CD4-positive, alpha-beta T cell (primary cell): ENCODE results near the gene B4GALT4. TPM values are rescaled to one million over a fixed set of nuclear protein-coding genes. Genes with fewer than 3 reads are reported as not detected.

ENCODE experiments used
- ATAC-seq: fragments of 200-7000 bp; cut with Tn5 transposase; one replicate; pipeline ENCODE4 v1.10.0; 2022; ENCODE audit warnings: mild to moderate bottlenecking; ENCODE audit not compliant: poor library complexity
- CTCF ChIA-PET: fragments of 350-600 bp; sonication (Branson Sonifier 250); formaldehyde crosslinking; loops from one replicate; lab custom pipeline; 2021; ENCODE audit warnings: antibody characterized with exemption, inconsistent platforms; lab: Charles Lee
- POLR2A ChIA-PET: fragments of 350-600 bp; sonication (Branson Sonifier 250); formaldehyde crosslinking; loops from one replicate; lab custom pipeline; 2021; ENCODE audit warnings: antibody characterized with exemption, inconsistent platforms; lab: Charles Lee
- DNase-seq, 14 experiments: peaks; one replicate each; pipeline ENCODE4 v3.0.0-alpha.2; 2013 to 2020; ENCODE audit warnings: mixed read lengths in 2 of 14
- H3K27ac ChIP-seq, 2 donors: one replicate each; pipeline versions ENCODE4 v1.5.1 to v1.7.0; 2013; ENCODE audit warnings: low read length in 2 of 2, low read depth in 1 of 2, mild to moderate bottlenecking in 1 of 2
- H3K27me3 ChIP-seq, 2 experiments: 1 replicate in 1 of 2; 2 replicates in 1 of 2; pipeline versions ENCODE4 v1.6.1 to v1.7.0; 2013; ENCODE audit warnings: low read length in 2 of 2, control low read depth in 1 of 2, mild to moderate bottlenecking in 1 of 2, moderate library complexity in 1 of 2; ENCODE audit not compliant: insufficient read depth in 2 of 2, control insufficient read depth in 1 of 2
- H3K36me3 ChIP-seq: one replicate; pipeline ENCODE4 v1.6.1; 2013; ENCODE audit warnings: low read length, control low read depth; ENCODE audit not compliant: insufficient read depth
- H3K4me1 ChIP-seq: one replicate; pipeline ENCODE4 v1.6.1; 2013; ENCODE audit warnings: low read length, control low read depth; ENCODE audit not compliant: insufficient read depth
- H3K4me3 ChIP-seq: one replicate; pipeline ENCODE4 v1.5.1; 2013; ENCODE audit warnings: mild to moderate bottlenecking, low read length, moderate library complexity
- H3K9me3 ChIP-seq, 2 experiments: 1 replicate in 1 of 2; 2 replicates in 1 of 2; pipeline versions ENCODE4 v1.6.1 to v1.7.0; 2013; ENCODE audit warnings: low read length in 2 of 2, mild to moderate bottlenecking in 2 of 2, control low read depth in 1 of 2, moderate library complexity in 1 of 2; ENCODE audit not compliant: control insufficient read depth in 1 of 2, insufficient read depth in 1 of 2
- H3K27ac Mint-ChIP-seq: one replicate; pipeline ENCODE4 v1.8.0; 2020; ENCODE audit warnings: mixed read lengths
- H3K27me3 Mint-ChIP-seq: one replicate; pipeline ENCODE4 v1.8.0; 2021; ENCODE audit warnings: mixed read lengths
- H3K36me3 Mint-ChIP-seq: one replicate; pipeline ENCODE4 v1.8.0; 2021; ENCODE audit warnings: low read depth, mixed read lengths
- H3K4me1 Mint-ChIP-seq: one replicate; pipeline ENCODE4 v1.8.0; 2021; ENCODE audit warnings: low read depth, mixed read lengths
- H3K4me3 Mint-ChIP-seq: one replicate; pipeline ENCODE4 v1.8.0; 2020; ENCODE audit warnings: mild to moderate bottlenecking, mixed read lengths
- H3K9me3 Mint-ChIP-seq: one replicate; pipeline ENCODE4 v1.8.0; 2020; ENCODE audit warnings: mixed read lengths
- CTCF ChIP-seq: fragments of 200-600 bp; IDR thresholded peaks from one replicate; pipeline ENCODE4 v1.8.0; 2022; ENCODE audit warnings: antibody characterized with exemption, mild to moderate bottlenecking
- intact Hi-C, 2 experiments: fragments of 100-400 bp; cut with DNase I in 1 of 2; cut with micrococcal nuclease in 1 of 2; formaldehyde crosslinking; loops; one replicate each; pipeline versions ENCODE4 v1.15.1 to v1.9.0; 2023 to 2025; cut with DNase I, micrococcal nuclease
- total RNA-seq, 174 experiments: library from RNA in 2 of 174; stranded (reverse) in 2 of 174; gene quantifications; one replicate each; pipeline ENCODE4 v1.2.3 and lab custom pipeline; 2021 to 2026

B4GALT4 gene
- total RNA-seq, 2 experiments from 2014 or later = 26.2 to 29.5 TPM

- Mint-ChIP-seq H3K4me3 (peak overlapping the region; percentile 68), H3K9me3 (no peaks in the 10 kb centered on the region), H3K27me3 (no peaks in the 10 kb centered on the region), H3K27ac (peak overlapping the region; percentile 83), H3K36me3 (peaks cover 70% of the 10 kb centered on the region), H3K4me1 (peaks cover 90% of the 10 kb centered on the region)
- Histone ChIP-seq H3K27me3 (no peaks in the 10 kb centered on the region), H3K4me1 (peaks cover 46% of the 10 kb centered on the region), H3K27ac (peak overlapping the region; percentile 19 to 38), H3K36me3 (peaks cover 67% of the 10 kb centered on the region), H3K4me3 (no peak overlapping the region), H3K9me3 (no peaks in the 10 kb centered on the region)
- ATAC-seq (no peak), DNase-seq (no peak)
- ChIA-PET POLR2A (interaction anchor here (1.6 kb wide), 1 partner anchor 15 kb away, joined by 7 read pairs; no protein-coding TSS in a partner anchor), CTCF (no interaction called here)
- intact Hi-C loops = loop anchor here in 1 of 2 experiments (5.0 kb wide), 1 partner anchor 32 kb away; no protein-coding TSS in a partner anchor
- TF ChIP-seq CTCF = no peak
Measured at GRCh38 chr3:119234610-119235009, 6.1 kb downstream of the B4GALT4 start.

- H3K4me1 Mint-ChIP-seq = peaks cover 92% of the 10 kb centered on the region
- no peak for ATAC-seq
- Histone ChIP-seq H3K36me3 (peaks cover 91% of the 10 kb centered on the region), H3K4me1 (peaks cover 25% of the 10 kb centered on the region), H3K9me3 (no peaks in the 10 kb centered on the region), H3K27me3 (no peaks in the 10 kb centered on the region), H3K4me3 (no peak overlapping the region), H3K27ac (no peak overlapping the region)
- no peaks in the 10 kb centered on the region for H3K27me3 Mint-ChIP-seq
- intact Hi-C loops = no loop called here
- CTCF ChIA-PET = interaction anchor here (1.0 kb wide), 1 partner anchor 10 kb away, joined by 4 read pairs; the partner anchor contains the start of gene B4GALT4
- POLR2A ChIA-PET = interaction anchor here (1.0 kb wide), 1 partner anchor 63 kb away, joined by 3 read pairs; the partner anchor contains the start of gene ARHGAP31
- no peak overlapping the region for H3K4me3 Mint-ChIP-seq
- H3K9me3 Mint-ChIP-seq = no peaks in the 10 kb centered on the region
- DNase-seq = no peak
- H3K27ac Mint-ChIP-seq = no peak overlapping the region
- peaks cover 96% of the 10 kb centered on the region for H3K36me3 Mint-ChIP-seq
- TF ChIP-seq CTCF = no peak
Measured at GRCh38 chr3:119230745-119231144, 9.9 kb downstream of the B4GALT4 start.

DNA sequence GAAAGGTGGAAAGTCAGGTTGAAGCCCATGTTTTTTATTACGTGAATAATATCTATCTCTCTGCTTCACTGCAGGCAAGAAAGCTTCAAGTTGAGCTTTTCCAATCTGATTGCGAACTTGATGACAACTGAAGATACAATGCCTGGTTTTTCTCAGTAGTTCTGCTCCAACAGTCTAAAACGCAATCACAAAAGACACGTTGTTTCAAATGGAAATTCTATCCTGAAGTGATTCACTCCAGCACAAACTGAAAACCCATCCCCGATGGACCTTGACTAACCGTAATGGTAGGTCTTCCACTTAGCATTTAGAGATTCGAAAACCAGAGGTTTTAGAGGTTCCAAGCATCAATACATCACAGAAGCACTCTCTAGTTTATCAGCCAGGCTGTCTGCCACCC lies 10.6 kb downstream of the B4GALT4 start:
- H3K27ac ChIP-seq = no peak overlapping the region
- Mint-ChIP-seq H3K27me3 (no peaks in the 10 kb centered on the region), H3K4me3 (no peak overlapping the region), H3K9me3 (no peaks in the 10 kb centered on the region), H3K36me3 (peaks cover 89% of the 10 kb centered on the region), H3K4me1 (peaks cover 88% of the 10 kb centered on the region), H3K27ac (no peak overlapping the region)
- intact Hi-C loops = no loop called here
- H3K27me3 ChIP-seq = no peaks in the 10 kb centered on the region
- DNase-seq (no peak), ATAC-seq (no peak)
- no peak overlapping the region for H3K4me3 ChIP-seq
- peaks cover 88% of the 10 kb centered on the region for H3K36me3 ChIP-seq
- no peak for TF ChIP-seq CTCF
- no peaks in the 10 kb centered on the region for H3K9me3 ChIP-seq
- ChIA-PET CTCF (no interaction called here), POLR2A (no interaction called here)
- peaks cover 23% of the 10 kb centered on the region for H3K4me1 ChIP-seq
